Hepatocyte (in vitro differentiated cells): ENCODE data around the gene TSTD2.

ENCODE experiments used
- EZH2 ChIP-seq: fragments of 200-600 bp; sonication (generic); IDR thresholded peaks from 2 replicates; pipeline ENCODE4 v1.6.1; 2016; ENCODE audit warnings: antibody characterized with exemption, mild to moderate bottlenecking, borderline replicate concordance
- TF ChIP-seq, protein P1 (sequence below): fragments of 200-600 bp; sonication (generic); IDR thresholded peaks from 2 replicates; pipeline ENCODE4 v1.5.1; 2016; ENCODE audit warnings: antibody characterized with exemption, mild to moderate bottlenecking; ENCODE audit not compliant: poor library complexity

DNA sequence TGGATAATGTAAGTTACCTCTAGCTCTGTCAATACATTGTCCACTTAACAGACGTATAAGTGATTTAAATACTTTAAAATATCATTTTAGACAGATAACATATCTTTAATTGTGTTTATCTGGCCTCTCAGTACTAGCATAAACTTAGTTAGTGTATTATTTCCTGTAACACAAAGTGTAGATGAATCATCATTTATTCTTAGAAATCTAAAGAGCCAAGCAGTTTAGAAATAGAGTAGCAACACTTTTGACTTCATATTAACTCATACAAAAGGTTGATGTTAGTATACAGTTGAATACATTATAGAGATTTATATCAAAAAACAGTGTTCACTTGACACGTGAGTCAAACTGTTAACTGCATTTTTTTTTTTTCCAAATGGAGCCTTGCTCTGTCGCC is 18.5 kb upstream of the TSTD2 start:
- TF ChIP-seq, protein P1, sequence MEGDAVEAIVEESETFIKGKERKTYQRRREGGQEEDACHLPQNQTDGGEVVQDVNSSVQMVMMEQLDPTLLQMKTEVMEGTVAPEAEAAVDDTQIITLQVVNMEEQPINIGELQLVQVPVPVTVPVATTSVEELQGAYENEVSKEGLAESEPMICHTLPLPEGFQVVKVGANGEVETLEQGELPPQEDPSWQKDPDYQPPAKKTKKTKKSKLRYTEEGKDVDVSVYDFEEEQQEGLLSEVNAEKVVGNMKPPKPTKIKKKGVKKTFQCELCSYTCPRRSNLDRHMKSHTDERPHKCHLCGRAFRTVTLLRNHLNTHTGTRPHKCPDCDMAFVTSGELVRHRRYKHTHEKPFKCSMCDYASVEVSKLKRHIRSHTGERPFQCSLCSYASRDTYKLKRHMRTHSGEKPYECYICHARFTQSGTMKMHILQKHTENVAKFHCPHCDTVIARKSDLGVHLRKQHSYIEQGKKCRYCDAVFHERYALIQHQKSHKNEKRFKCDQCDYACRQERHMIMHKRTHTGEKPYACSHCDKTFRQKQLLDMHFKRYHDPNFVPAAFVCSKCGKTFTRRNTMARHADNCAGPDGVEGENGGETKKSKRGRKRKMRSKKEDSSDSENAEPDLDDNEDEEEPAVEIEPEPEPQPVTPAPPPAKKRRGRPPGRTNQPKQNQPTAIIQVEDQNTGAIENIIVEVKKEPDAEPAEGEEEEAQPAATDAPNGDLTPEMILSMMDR: no peak
- no peak for TF ChIP-seq EZH2
